Measurements from ENCODE around the gene CLPX.

GRCh38 chr15:65207280-65207840 is 22.2 kb upstream of the CLPX start:
- TF ChIP-seq POLR2AphosphoS5 (IDR thresholded peaks at IDR 0.05; ENCODE audit: low read depth, low read length) (no peak), TAF1 (IDR thresholded peaks at IDR 0.05; ENCODE audit: low read depth, low read length) (no peak), POLR2A (IDR thresholded peaks at IDR 0.05; ENCODE audit: low read depth, low read length) (no peak), PAX5 (IDR thresholded peaks at IDR 0.05; ENCODE audit: insufficient read depth, low read length, severe bottlenecking) (no peak)

Data from GM12891 (cell line).